AG04449 (cell line): ENCODE data around the gene MCEMP1.

Experiments used
- CTCF ChIA-PET: fragments of 350-600 bp; formaldehyde crosslinking; extraction: SDS; loops from one replicate; lab custom pipeline; 2021; ENCODE audit warnings: antibody characterized with exemption; lab: Yijun Ruan, JAX
- POLR2A ChIA-PET: fragments of 400-600, 350-600 bp; formaldehyde crosslinking; extraction: SDS; loops from one replicate; lab custom pipeline; 2020; ENCODE audit warnings: antibody characterized with exemption, inconsistent platforms; lab: Yijun Ruan, JAX
- DNase-seq: peaks from one replicate; pipeline ENCODE4 v3.0.0-alpha.2; 2010; ENCODE audit warnings: low read depth, low spot score
- H3K4me3 ChIP-seq: 2 replicates; pipeline ENCODE4 v1.5.1; 2011; ENCODE audit warnings: low read depth, mild to moderate bottlenecking, control low read depth, low read length
- CTCF ChIP-seq: IDR thresholded peaks from one replicate; pipeline ENCODE4 v1.5.1; 2011; ENCODE audit warnings: mild to moderate bottlenecking, moderate library complexity, low read length, control low read depth, inconsistent platforms; ENCODE audit not compliant: insufficient read depth; ENCODE audit errors: missing control alignments

MCEMP1 gene

GRCh38 chr19:7703332-7703731 is 26.4 kb downstream of the MCEMP1 start:
- CTCF ChIA-PET: interaction anchor here (1.3 kb wide), 1 partner anchor 23 kb away, joined by 6 read pairs; the partner anchor contains the start of gene TRAPPC5
- TF ChIP-seq CTCF: no peak
- H3K4me3 ChIP-seq: no peak overlapping the region
- no peak for DNase-seq
- POLR2A ChIA-PET: no interaction called here

GRCh38 chr19:7704280-7705060 is 27.6 kb downstream of the MCEMP1 start:
- DNase-seq: no peak

GRCh38 chr19:7705387-7706187 is 28.7 kb downstream of the MCEMP1 start:
- H3K4me3 ChIP-seq: no peak overlapping the region
- CTCF ChIA-PET: interaction anchor here (1.2 to 1.8 kb wide), 3 partner anchors 25 to 137 kb away, joined by 3 to 5 read pairs (median 4); partner anchors contain the start of gene TRAPPC5
- TF ChIP-seq CTCF: no peak
- no peak for DNase-seq
- POLR2A ChIA-PET: no interaction called here

More at GRCh38 chr19:7704280-7705060, 27.6 kb downstream of the MCEMP1 start:
- ChIA-PET CTCF (interaction anchor here (1.8 kb wide), 1 partner anchor 96 kb away, joined by 4 read pairs; no protein-coding TSS in a partner anchor), POLR2A (no interaction called here)
- H3K4me3 ChIP-seq: no peak overlapping the region
- no peak for TF ChIP-seq CTCF

- H3K4me3 ChIP-seq: no peak overlapping the region
- ChIA-PET CTCF (interaction anchor here (1.2 to 1.8 kb wide), 3 partner anchors 26 to 138 kb away, joined by 3 to 5 read pairs (median 4); partner anchors contain the start of gene TRAPPC5), POLR2A (no interaction called here)
- no peak for DNase-seq
- TF ChIP-seq CTCF: no peak
These were observed 29.5 kb downstream of the MCEMP1 start for GRCh38 chr19:7706188-7706954.

- ChIA-PET CTCF (interaction anchor here (1.2 kb wide), 1 partner anchor 139 kb away, joined by 5 read pairs; no protein-coding TSS in a partner anchor), POLR2A (no interaction called here)
- no peak overlapping the region for H3K4me3 ChIP-seq
These were observed 30.1 kb downstream of the MCEMP1 start for GRCh38 chr19:7706955-7707456.

More at GRCh38 chr19:7706955-7707456, 30.1 kb downstream of the MCEMP1 start:
- no peak for DNase-seq
- TF ChIP-seq CTCF: no peak
